Colonic mucosa (tissue), 4 donors: Measurements from ENCODE around the gene ARMC3. TPM values are rescaled to one million over a fixed set of nuclear protein-coding genes. Genes with fewer than 3 reads are reported as not detected.
"Not testable (repeated sequence)": the region's sequence is repeated elsewhere in the genome, so short reads cannot be mapped to it uniquely, and the experiment has no call there.

Experiments
- DNase-seq: peaks from one replicate; pipeline ENCODE4 v3.0.0-alpha.2; 2020
- H3K27ac ChIP-seq: fragments of 200-600 bp; one replicate; pipeline ENCODE4 v1.8.0; 2021
- H3K27me3 ChIP-seq: fragments of 200-600 bp; one replicate; pipeline ENCODE4 v1.8.0; 2021
- H3K36me3 ChIP-seq: fragments of 200-600 bp; one replicate; pipeline ENCODE4 v1.8.0; 2021
- H3K4me1 ChIP-seq: fragments of 200-600 bp; one replicate; pipeline ENCODE4 v1.8.0; 2021; ENCODE audit warnings: mild to moderate bottlenecking
- H3K4me3 ChIP-seq: fragments of 200-600 bp; one replicate; pipeline ENCODE4 v1.8.0; 2021
- H3K9ac ChIP-seq, 2 donors: one replicate each; pipeline ENCODE4 v1.7.0; 2013; ENCODE audit warnings: control low read depth in 2 of 2, low read depth in 2 of 2, low read length in 2 of 2
- H3K9me3 ChIP-seq: fragments of 200-600 bp; one replicate; pipeline ENCODE4 v1.8.0; 2021
- CTCF ChIP-seq: fragments of 200-600 bp; IDR thresholded peaks from one replicate; pipeline ENCODE4 v1.8.0; 2022; ENCODE audit warnings: antibody characterized with exemption, mild to moderate bottlenecking
- intact Hi-C: fragments of 100-400 bp; cut with DNase I; formaldehyde crosslinking; loops from one replicate; pipeline ENCODE4 v1.14.1; 2022
- total RNA-seq, 2 donors: library from RNA; stranded (reverse); fragmentation: NEBNext Ultra II Directional in 1 of 2; extraction: Animal tissue kit (Norgen Biotek cat#: 25700) in 1 of 2; gene quantifications; one replicate each; pipeline ENCODE4 v1.2.1, GENCODE V29; 2021
- donor health status: healthy.
- donor health status: DM: no; HTN: no; CAD: no.
- donor health status: DM: no; HTN: no; CAD: no.

ARMC3 gene
- total RNA-seq, 2 donors from 2014 or later, result not detected

GRCh38 chr10:23065181-23065948, 137.5 kb downstream of the ARMC3 start:
- no peaks in the 10 kb centered on the region for H3K27me3 ChIP-seq
- no peak overlapping the region for H3K27ac ChIP-seq
- H3K4me1 ChIP-seq, result peaks cover 8% of the 10 kb centered on the region
- no peak for TF ChIP-seq CTCF
- DNase-seq, result peak; percentile 84
- intact Hi-C loops, result loop anchor here (5.0 to 10.0 kb wide), 3 partner anchors 78 to 1061 kb away; partner anchors contain the start of gene DNAJC1
- no peaks in the 10 kb centered on the region for H3K36me3 ChIP-seq
- peak overlapping the region; percentile 1 to 18 for H3K9ac ChIP-seq
- no peaks in the 10 kb centered on the region for H3K9me3 ChIP-seq
- H3K4me3 ChIP-seq, result no peak overlapping the region

- Histone ChIP-seq H3K9ac (no peak overlapping the region), H3K4me3 (no peak overlapping the region), H3K27me3 (no peaks in the 10 kb centered on the region), H3K9me3 (no peaks in the 10 kb centered on the region), H3K4me1 (peaks cover 8% of the 10 kb centered on the region), H3K27ac (no peak overlapping the region), H3K36me3 (no peaks in the 10 kb centered on the region)
- intact Hi-C loops, result loop anchor here (5.0 to 10.0 kb wide), 3 partner anchors 80 to 1063 kb away; partner anchors contain the start of gene DNAJC1
- TF ChIP-seq CTCF, result no peak
- DNase-seq, result no peak
Observed at GRCh38 chr10:23067337-23067736, 139.5 kb downstream of the ARMC3 start.

GRCh38 chr10:23067939-23068775, 140.3 kb downstream of the ARMC3 start:
- TF ChIP-seq CTCF, result peak; percentile 90
- no peaks in the 10 kb centered on the region for H3K36me3 ChIP-seq
- no peak overlapping the region for H3K9ac ChIP-seq
- no peak overlapping the region for H3K4me3 ChIP-seq
- intact Hi-C loops, result loop anchor here (5.0 to 10.0 kb wide), 3 partner anchors 81 to 1063 kb away; partner anchors contain the start of gene DNAJC1
- no peaks in the 10 kb centered on the region for H3K9me3 ChIP-seq
- H3K4me1 ChIP-seq, result peaks cover 8% of the 10 kb centered on the region
- H3K27ac ChIP-seq, result no peak overlapping the region
- DNase-seq, result peak; percentile 85
- no peaks in the 10 kb centered on the region for H3K27me3 ChIP-seq

- Histone ChIP-seq H3K36me3 (no peaks in the 10 kb centered on the region), H3K9me3 (no peaks in the 10 kb centered on the region), H3K4me1 (peaks cover 8% of the 10 kb centered on the region), H3K9ac (no peak overlapping the region), H3K27me3 (no peaks in the 10 kb centered on the region), H3K27ac (no peak overlapping the region), H3K4me3 (no peak overlapping the region)
- no peak for DNase-seq
- intact Hi-C loops, result loop anchor here (5.0 to 10.0 kb wide), 3 partner anchors 82 to 1064 kb away; partner anchors contain the start of gene DNAJC1
- no peak for TF ChIP-seq CTCF
Observed at GRCh38 chr10:23069019-23069815, 141.4 kb downstream of the ARMC3 start.

GRCh38 chr10:23070092-23070912, 142.4 kb downstream of the ARMC3 start:
- H3K9ac ChIP-seq, H3K27me3 ChIP-seq, H3K9me3 ChIP-seq, H3K27ac ChIP-seq, H3K36me3 ChIP-seq, H3K4me3 ChIP-seq, DNase-seq, intact Hi-C loops, H3K4me1 ChIP-seq: not testable (repeated sequence)
